DOHH2 (cell line): ENCODE measurements around the gene MMP2.

ENCODE experiments used
- CTCF ChIP-seq: fragments of 200-600 bp; sonication (generic); IDR thresholded peaks from one replicate; pipeline ENCODE4 v1.5.1; 2014; ENCODE audit warnings: antibody characterized with exemption, mild to moderate bottlenecking, low read depth, low read length; ENCODE audit not compliant: poor library complexity, severe bottlenecking
- EZH2phosphoT487 ChIP-seq: fragments of 200-600 bp; sonication (generic); IDR thresholded peaks from 2 replicates; pipeline ENCODE4 v1.6.1; 2017; ENCODE audit warnings: borderline replicate concordance, mild to moderate bottlenecking, antibody characterized with exemption, low read length, moderate library complexity, mixed read lengths

- TF ChIP-seq CTCF (no peak), EZH2phosphoT487 (no peak)
These were observed 60.1 kb downstream of the MMP2 start for GRCh38 chr16:55539049-55539448.
